GM21526 (cell line): Measurements from ENCODE around the gene ITGB5.

Experiments
- ATAC-seq: cut with Tn5 transposase; IDR thresholded peaks from one replicate; pipeline ENCODE4 v1.9.1; 2021; ENCODE audit warnings: moderate library complexity; ENCODE audit not compliant: unreplicated experiment, low FRiP score

The ITGB5 gene

GRCh38 chr3:124815781-124816180, 71.4 kb downstream of the ITGB5 start:
- ATAC-seq, result no peak

GRCh38 chr3:124814620-124815421, 72.3 kb downstream of the ITGB5 start:
- no peak for ATAC-seq

GRCh38 chr3:124813541-124813940, 73.6 kb downstream of the ITGB5 start:
- no peak for ATAC-seq

DNA sequence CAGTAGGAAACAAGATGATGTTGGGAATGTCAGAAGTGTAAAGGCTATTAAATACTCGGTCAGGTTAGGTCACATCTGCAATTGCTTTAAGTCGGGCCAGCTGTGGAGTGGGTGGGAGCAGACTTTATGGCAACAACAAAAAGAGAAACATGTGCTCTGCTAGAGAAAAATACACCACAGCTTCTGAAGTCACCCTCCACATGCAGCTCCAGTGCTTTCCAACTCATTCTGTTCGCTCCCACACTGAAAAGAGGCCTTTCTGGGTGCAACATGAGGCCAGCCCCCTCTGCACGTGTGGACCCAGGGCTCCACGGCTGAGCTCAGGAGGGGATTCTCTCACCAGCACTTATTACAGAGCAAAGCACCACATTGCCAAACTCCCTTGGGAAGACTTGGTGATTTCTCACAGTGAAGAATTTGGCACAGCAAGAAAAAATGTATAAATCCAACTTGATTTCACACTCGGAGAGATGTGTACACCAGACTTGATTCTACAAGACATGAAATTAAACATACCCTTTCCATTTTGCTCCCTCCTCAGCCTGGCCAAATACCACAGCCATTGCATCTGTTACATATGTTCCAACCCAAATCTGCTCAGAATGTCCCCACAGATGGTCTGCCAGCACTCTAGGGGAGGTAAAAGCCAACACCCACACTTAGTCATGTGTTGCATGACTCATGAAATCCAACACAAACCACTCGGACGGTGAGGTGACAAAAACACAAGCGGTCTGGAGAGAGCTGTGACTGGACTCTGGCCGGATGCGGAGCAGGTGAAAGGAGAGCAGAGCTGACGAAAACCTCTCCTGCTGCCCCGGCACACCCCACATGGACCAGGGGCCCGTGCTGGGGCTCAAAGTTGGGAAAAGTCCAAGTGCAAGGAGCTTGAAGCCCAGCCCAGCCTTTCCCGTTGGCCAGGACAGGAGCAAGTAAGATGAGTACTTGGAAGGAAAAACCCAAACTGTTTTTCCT, 74.6 kb downstream of the ITGB5 start:
- no peak for ATAC-seq

GRCh38 chr3:124811436-124811835, 75.7 kb downstream of the ITGB5 start:
- no peak for ATAC-seq

GRCh38 chr3:124810970-124811369, 76.2 kb downstream of the ITGB5 start:
- ATAC-seq, result no peak

DNA sequence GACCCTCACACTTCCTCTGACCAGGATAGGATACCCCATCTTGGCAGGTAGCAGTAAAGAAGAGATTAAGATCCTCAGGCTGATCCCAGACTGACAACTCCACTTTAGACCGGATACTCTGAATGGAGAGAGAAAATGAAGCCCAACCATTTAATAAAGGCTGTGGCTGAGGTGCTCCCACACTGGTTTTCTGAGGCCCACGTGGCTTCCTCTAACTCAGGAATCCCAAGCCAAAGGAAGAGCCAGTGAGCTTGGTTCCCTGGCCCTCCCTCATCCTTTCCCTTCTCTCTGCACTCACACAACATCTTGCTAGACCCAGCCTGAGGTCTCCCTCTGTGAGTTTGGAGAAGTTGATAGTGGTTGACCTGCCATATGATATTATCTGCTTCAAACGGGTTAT, 78.1 kb downstream of the ITGB5 start:
- ATAC-seq, result no peak

GRCh38 chr3:124805671-124806070, 81.5 kb downstream of the ITGB5 start:
- no peak for ATAC-seq

- ATAC-seq, result no peak
Measured at GRCh38 chr3:124804875-124805274, 82.3 kb downstream of the ITGB5 start.

DNA sequence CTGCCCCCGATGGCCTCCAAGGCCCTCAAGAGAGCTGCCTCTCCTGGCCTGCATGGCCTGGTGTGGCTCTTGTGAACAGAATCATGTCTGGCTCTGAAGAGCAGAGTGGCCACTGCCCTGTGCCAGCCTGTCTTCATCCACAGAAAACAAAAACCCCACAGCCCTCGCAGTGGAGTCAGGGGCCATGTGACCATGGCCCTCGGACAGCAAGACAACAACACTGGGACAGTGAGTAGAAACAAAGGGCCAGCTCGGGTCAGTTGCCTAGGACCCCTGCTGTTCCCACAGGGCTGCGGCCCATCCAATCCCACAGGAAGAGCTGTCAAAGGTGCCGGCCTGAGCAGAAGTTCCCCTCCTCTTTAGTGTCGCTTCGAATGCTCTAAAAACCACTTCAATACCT, 84.5 kb downstream of the ITGB5 start:
- no peak for ATAC-seq

GRCh38 chr3:124802061-124802698, 85.0 kb downstream of the ITGB5 start:
- ATAC-seq, result no peak

GRCh38 chr3:124800511-124801258, 86.5 kb downstream of the ITGB5 start:
- ATAC-seq, result no peak

- no peak for ATAC-seq
Measured at GRCh38 chr3:124800076-124800475, 87.1 kb downstream of the ITGB5 start.

- ATAC-seq, result no peak
Measured at GRCh38 chr3:124799676-124800075, 87.5 kb downstream of the ITGB5 start.

- ATAC-seq, result no peak
Measured at GRCh38 chr3:124797426-124797945, 89.7 kb downstream of the ITGB5 start.

DNA sequence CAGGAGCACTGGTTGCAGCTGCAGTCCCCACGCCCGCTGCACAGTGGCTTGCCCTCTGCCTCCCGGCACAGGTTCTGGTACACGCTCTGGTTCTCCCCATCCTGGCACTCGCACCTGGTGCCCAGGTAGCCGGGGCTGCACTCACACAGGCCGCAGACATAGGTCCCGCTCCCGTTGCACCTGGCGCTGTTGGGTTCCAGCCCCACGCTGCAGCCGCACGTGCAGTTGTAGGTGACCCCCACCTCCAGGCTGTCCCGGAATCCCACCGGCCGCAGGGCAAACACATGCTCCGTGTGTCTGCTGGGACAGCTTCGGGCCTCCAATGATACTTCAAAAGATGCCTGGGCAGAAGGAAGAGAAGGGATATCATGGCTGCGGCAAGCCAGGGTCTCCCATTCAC, 90.7 kb downstream of the ITGB5 start:
- ATAC-seq, result no peak

DNA sequence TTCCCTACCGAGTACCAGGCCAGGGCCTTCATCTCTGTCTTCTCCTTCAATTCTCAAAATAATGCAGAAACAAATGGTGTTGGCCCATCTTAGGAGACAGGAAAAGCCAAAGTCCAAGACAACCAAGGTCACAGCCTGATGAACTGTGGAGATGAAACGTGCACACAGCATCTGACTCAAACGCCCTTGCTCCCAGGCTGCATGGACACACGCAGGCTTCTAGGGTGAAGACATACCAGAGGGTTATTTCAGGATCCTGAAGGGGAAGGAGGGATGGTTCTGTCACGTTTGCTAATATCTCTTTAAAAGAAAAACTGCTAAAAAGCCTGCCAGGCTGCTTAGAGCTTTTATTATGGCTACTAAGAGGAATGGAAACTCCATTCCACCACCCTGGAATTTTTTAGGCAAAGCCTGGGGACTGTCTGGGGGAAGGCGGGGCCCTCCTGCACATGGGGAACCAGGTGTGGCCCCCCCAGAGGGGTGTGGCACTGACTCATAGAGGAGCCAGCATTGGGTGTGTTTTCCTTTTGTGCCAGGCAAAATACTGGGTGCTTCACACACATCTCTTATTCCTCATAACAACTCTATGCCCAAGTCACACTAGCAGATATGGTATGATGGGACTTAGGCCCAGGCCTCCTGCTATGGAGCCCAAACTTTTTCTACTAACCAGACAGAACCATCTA, 94.0 kb downstream of the ITGB5 start:
- ATAC-seq, result no peak

DNA sequence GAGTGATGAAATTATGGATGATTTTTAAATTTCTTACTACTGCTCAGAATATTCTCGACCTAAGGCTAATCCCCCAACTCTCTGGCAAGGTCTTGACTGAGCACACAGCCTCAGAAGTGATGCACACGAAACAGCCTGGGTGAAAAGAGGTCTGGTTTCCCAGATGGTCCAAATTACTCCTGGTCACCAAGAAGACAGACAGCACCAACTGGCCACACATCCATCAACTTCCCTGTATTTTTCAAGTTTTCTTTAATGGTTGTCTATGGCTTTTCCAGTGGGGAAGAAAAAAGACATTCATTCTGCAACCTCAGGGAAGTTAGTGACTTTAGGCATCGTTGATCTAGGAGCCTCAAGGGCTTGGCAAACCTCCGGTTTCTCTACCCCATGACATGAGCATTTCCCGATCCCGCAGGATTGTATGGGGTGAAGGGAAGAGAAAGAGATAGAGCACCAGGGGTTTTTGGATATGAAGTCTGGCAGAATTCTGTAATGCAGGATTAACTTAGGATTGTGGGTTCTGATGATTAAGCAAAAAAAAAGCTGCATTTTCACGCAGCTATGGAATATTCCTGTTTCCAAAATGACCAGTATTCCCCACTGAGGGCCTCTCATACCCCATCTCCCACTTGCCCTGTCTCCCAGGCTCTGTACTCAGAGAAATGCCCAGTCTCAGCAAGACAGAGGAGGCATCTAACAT, 94.7 kb downstream of the ITGB5 start:
- no peak for ATAC-seq

DNA sequence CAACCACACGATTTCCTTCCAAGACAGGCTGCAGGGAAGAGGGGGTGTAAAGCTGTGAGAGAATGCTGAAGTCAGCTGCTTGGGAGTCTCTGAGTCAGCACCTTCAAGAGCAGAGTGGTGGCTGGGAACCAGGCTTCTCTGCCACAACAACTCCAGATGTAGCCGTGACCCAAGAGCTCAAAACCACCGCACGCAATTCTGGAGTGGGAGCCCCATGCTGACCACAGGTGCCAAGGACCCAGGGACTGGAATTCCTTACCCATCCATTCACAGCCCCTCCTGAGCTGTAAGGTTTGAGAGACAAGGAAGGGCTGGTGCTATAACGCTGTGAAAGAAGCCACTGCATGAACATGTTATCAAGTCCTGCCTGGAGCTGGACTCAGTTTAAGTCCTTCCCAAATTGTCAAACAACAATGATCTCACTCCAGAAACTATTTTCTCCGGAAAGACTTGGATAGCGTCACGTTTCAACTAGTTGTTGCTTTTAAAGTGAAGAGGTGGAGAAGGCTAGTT, 95.5 kb downstream of the ITGB5 start:
- ATAC-seq, result no peak
